ENCODE results near the gene NUP133.

- TF ChIP-seq, protein P1, sequence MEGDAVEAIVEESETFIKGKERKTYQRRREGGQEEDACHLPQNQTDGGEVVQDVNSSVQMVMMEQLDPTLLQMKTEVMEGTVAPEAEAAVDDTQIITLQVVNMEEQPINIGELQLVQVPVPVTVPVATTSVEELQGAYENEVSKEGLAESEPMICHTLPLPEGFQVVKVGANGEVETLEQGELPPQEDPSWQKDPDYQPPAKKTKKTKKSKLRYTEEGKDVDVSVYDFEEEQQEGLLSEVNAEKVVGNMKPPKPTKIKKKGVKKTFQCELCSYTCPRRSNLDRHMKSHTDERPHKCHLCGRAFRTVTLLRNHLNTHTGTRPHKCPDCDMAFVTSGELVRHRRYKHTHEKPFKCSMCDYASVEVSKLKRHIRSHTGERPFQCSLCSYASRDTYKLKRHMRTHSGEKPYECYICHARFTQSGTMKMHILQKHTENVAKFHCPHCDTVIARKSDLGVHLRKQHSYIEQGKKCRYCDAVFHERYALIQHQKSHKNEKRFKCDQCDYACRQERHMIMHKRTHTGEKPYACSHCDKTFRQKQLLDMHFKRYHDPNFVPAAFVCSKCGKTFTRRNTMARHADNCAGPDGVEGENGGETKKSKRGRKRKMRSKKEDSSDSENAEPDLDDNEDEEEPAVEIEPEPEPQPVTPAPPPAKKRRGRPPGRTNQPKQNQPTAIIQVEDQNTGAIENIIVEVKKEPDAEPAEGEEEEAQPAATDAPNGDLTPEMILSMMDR (IDR thresholded peaks at IDR 0.05; ENCODE audit: insufficient read depth, low read length), result no peak
- TF ChIP-seq, protein P2, sequence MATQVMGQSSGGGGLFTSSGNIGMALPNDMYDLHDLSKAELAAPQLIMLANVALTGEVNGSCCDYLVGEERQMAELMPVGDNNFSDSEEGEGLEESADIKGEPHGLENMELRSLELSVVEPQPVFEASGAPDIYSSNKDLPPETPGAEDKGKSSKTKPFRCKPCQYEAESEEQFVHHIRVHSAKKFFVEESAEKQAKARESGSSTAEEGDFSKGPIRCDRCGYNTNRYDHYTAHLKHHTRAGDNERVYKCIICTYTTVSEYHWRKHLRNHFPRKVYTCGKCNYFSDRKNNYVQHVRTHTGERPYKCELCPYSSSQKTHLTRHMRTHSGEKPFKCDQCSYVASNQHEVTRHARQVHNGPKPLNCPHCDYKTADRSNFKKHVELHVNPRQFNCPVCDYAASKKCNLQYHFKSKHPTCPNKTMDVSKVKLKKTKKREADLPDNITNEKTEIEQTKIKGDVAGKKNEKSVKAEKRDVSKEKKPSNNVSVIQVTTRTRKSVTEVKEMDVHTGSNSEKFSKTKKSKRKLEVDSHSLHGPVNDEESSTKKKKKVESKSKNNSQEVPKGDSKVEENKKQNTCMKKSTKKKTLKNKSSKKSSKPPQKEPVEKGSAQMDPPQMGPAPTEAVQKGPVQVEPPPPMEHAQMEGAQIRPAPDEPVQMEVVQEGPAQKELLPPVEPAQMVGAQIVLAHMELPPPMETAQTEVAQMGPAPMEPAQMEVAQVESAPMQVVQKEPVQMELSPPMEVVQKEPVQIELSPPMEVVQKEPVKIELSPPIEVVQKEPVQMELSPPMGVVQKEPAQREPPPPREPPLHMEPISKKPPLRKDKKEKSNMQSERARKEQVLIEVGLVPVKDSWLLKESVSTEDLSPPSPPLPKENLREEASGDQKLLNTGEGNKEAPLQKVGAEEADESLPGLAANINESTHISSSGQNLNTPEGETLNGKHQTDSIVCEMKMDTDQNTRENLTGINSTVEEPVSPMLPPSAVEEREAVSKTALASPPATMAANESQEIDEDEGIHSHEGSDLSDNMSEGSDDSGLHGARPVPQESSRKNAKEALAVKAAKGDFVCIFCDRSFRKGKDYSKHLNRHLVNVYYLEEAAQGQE (IDR thresholded peaks at IDR 0.05; ENCODE audit: insufficient replicate concordance, low read depth), result no peak
Observed at GRCh38 chr1:229454056-229454455, 54.1 kb downstream of the NUP133 start.

Data from HL-60 (cell line).